T-helper 22 cell (primary cell): ENCODE results near the gene GLIPR1L1.
"Not testable (repeated sequence)": the region's sequence is repeated elsewhere in the genome, so short reads cannot be mapped to it uniquely, and the experiment has no call there.

Experiments used
- DNase-seq: peaks from one replicate; pipeline ENCODE4 v3.0.0-alpha.2; 2020; ENCODE audit warnings: low read depth

Gene GLIPR1L1, protein sequence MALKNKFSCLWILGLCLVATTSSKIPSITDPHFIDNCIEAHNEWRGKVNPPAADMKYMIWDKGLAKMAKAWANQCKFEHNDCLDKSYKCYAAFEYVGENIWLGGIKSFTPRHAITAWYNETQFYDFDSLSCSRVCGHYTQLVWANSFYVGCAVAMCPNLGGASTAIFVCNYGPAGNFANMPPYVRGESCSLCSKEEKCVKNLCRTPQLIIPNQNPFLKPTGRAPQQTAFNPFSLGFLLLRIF

DNA sequence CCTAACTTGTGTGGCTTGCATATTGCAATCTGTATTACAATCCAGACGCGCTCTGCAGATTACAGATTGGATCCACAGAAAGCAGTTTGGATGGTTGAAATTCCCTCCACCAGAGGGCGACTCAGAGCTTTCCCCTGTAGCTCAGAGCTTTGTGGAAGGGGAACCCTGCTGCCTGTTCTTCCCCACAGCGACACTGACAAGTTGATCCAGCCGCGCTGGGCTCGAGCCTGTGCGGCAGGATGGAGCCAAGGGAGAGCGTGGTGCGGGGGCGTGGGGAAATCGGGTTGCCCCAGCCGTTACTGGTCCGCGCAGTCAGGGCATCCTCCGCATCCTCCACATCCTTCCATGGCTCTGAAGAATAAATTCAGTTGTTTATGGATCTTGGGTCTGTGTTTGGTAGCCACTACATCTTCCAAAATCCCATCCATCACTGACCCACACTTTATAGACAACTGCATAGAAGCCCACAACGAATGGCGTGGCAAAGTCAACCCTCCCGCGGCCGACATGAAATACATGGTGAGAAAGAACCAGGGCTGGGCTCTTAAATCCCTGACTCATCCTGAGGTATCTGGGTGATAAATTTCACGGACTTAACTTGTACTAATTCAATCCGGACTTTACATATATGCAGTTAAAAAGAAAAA lies at the start of gene GLIPR1L1:
GLIPR1L1 (plus strand) TSS at position 287 of the 647 bp plus-strand sequence; CDS start at position 346, 59 bp downstream.
- peak; percentile 57 for DNase-seq

DNA sequence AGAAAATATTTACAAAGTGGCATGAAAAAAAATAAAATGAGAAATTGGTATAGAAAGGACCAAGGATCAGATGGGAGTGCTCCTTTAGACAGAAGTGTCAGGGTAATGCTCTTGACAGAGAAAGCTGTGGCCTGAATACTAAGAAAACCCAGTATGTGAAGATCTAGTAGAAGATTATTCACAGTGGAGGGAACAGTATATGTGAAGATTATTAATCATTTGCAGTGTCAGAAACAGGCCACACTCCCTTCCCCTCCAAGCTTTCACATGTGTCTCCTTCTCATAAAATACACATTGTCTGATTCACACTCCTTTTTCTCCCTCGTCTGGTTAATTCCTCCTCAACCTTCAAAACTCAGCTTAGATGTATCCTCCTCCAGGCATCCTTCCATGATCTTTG lies 45.6 kb upstream of the GLIPR1L1 start:
- no peak for DNase-seq

DNA sequence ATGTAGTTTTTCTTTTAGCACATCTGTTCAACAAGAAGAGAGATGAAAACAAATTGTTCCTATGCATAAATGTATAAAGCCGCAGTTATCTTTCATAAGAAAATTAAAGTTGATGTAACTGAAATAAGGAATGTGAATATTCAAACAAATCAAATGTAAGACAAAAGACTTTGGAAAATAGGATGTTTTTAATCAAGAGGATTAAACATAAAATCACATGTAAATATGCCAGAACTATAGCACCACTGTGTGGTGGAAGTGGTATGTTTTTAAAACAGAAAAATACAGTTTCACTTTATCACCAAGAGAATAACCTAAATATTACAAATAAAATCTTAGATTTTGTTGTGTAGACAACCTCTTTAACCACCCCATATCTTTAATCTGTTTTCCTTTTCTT lies 44.7 kb upstream of the GLIPR1L1 start:
- DNase-seq = no peak

DNA sequence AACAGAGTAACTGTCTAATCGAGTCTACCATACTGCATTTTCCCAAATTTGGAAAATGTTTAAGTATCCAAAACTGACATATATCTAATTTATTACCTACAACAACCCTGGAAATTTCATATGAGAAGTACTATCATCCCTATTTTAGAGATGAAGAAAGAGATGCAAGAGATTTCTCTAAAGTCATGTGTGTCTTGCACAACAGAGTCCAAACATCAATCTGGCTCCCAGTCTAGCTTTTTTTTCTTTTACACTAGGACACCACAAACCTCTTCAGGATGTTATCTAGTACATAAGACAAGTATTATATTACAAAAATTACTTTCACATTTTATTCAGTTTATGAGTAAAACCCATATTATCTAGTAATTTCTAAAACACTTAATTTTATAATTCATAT lies 43.5 kb upstream of the GLIPR1L1 start:
- DNase-seq = no peak

DNA sequence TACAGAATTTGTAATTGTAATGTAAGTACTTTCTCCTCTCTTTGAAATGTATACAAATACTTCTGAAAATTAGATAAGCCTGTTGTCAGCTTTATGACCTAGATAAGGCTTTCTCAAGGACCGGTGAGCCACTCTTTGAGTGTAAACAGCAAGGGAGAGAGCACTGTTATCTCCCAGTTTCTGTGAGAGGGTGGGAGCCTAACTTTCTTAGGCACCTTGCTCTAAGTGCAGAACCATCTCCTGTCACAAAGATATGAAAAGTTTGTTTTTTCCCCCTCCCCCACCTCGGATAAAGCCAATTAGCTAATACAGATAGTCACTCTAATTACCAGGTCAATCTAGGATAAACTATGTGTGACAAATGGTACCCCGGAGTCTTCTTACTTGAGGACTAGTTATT lies 40.1 kb upstream of the GLIPR1L1 start:
- no peak for DNase-seq

DNA sequence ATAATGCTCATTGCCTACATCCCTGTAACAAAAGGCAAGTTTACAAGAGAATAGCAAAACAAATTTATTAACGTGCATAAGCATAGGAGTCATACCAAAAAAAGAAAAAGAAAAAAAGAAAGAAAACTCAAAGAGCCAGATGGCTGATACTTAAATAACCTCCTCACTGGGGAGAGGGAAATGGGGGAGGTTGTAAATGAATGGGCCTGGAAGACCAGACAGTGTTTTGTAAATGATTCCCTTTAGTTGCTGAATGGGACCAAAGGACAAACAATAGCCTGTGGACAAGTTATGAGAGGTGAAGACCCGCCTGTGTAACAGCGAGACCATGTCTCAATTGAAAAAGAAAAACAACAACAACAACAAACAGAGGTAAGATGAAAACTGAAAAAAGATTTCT lies 39.7 kb upstream of the GLIPR1L1 start:
- no peak for DNase-seq

DNA sequence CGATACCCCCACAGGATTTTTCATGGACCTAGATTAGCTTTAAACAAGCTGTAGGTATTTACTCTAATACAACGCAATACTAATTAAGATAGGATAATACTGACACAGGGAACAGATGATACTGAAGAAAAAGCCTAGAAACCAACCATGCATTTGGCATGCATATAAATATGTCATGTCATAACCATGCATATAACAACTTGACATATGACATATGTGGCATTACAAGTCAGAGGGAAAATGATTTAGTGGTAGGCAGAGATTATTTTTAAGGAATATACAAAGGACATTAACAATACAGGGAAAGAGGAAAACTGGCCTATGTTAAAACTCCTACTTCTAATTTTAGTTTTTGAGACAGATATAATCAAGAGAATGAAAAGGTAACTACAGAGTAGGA lies 32.2 kb upstream of the GLIPR1L1 start:
- no peak for DNase-seq

DNA sequence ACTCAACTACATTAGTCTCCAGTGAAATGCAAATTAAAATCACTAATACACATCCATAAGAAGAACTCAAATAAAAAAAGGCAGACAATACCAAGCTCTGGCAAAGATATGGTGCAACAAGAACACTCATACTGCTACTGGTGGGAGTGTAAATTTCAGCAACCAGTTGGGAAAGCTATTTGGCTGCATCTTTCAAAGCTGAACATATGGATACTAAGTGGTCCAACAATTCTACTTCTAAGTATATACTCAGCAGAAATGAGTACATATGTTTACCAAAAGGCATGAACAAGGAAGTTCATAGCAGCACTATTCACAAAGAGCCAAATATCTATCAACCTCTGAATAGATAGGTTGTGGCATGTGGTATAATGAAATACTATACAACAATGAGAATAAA lies 31.7 kb upstream of the GLIPR1L1 start:
- DNase-seq = no peak

DNA sequence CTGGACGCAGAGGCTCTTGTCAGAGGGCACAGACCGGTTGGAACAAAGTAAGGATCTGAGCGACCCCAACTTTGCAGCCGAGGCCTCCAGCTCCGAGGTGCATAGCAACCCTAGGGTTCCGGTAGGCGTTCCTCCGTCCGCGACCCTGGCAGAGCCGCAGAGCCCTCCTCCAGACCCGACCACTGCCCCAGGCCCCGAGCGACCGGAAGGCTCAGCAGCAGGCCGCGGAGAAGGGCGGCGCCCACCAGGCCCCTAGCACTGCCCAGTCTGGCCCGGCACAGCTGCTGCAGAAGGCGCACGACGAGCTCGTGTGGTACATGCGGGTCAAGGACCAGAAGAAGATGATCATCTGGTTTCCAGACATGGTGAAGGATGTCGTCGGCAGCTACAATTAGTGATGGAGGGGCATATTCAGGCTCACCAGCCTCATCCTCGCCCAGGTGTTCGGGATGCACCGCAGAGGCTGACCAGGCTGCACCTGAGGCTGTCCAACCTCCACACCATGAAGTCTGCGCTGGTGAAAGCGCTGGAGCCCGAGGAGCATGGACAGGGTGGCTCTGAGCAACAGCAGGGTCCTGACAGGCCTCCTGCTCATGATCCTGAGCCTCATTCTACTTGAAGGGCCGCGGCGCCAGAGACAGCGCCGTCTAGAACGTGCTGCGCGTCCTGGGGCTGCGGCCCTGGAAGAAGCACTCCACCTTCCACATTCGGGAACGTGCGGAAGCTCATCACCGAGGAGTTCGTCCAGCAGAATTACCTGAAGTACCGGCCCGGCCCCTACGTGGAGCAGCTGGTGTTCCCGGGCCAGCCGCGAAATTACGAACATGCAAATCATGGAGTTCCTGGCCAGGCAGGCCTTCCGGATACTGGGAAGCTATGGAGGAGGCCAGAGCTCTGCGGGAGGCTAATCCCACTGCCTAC lies 28.8 kb upstream of the GLIPR1L1 start:
- DNase-seq = no peak

DNA sequence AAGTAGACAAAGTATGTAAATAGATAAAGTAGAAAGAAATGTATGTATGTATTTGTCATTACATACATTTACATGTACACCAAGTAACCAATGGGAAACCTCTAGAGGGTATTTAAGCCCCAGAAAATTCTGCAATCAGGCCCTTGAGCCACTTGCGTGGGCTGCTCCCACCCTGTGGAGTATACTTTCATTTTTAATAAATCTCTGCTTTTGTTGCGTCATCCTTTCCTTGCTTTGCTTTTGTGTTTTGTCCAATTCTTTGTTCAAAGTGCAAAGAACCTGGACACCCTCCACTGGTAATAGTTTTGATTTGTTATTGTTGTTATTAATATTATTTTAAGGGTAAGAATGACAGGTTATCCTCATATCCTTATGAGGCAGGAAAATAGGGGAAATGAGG lies 26.2 kb upstream of the GLIPR1L1 start:
- no peak for DNase-seq

DNA sequence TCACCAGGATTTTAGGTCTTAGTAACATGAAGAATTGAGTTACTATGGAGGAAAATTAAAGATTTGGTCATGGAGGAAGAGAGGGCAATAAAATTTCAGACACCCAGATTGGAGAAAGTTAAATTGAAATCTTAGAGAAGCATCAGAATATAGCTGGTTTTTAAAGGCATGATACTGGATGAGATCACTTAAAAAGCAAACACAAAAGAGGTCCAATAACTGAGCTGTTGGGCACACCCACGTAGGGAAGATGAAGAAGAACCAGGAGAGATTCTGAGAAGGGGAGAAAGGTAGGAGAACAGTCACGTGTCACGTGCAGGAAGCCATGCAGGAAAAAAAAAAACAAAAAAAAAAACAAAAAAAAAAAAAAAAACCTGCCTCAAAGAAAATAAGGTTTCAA lies 23.1 kb upstream of the GLIPR1L1 start:
- DNase-seq = no peak

DNA sequence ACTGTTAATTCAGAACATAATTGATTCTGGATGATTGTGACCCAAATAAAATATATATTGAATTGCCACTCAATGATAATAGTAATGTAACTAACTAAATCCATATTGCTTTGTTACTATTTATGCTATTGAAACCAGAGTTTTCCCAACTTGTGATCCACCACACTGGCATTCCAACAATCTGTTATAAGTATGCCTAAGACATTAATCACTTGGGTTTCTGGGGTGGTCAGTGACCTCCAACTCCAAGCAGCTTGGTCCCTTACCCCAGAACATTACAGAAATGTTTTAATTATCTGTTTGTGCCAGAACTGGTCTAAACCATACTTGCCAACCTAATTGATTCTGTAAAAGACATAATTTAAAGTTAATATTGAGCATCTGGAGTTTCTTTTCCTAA lies 19.0 kb upstream of the GLIPR1L1 start:
- DNase-seq = no peak

DNA sequence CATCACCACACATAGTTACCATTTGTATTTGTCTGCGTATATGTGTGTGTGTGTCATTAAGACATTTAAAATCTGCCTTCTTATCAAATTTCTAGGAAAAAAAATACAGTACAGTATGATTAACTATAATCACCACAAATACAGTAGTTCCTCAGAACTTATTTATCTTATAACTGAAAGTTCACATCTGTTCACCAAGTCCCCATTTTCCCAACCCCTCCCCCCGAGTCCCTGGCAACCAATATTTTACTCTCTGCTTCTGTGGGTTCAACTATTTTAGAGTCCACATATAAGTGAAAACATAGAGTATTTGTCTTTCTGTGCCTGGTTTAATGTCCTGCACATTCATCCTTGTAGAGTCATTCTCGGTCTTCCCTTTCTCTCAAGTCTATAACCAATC lies 16.7 kb upstream of the GLIPR1L1 start:
- no peak for DNase-seq

DNA sequence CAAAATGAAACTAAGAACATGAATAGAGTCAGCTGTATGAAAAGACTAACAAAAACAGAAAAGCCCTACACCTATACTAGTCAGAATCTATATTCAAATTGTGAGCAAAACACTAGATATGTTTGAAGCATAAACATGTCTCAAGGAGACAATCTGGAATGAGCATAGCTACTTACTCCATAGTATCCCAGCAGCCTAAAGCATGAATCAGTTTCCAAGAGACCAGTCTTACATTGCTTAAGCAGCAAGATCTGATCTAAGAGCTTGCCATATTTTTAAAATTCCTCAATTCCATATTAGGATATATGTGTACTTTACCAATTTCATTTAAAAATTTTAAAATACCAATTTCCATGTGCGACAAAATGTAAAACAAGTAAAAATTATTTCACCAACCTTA lies 12.0 kb upstream of the GLIPR1L1 start:
- no peak for DNase-seq

DNA sequence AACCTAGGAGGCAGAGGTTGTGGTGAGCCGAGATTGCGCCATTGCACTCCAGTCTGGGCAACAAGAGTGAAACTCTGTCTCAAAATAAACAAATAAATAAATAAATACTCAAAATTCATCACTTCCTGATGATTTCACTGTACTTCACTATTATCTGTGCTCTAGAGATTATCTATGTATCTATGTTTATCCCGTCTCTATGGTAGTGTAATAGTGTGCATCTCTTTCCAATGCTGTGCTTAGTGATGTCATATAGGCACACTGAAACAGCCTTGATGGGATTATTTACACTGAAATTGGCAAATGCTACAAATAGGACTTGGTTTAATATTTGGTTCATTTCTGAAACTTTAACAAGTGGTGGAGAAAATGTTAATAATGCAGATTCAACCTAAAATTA lies 10.8 kb upstream of the GLIPR1L1 start:
- DNase-seq = no peak

DNA sequence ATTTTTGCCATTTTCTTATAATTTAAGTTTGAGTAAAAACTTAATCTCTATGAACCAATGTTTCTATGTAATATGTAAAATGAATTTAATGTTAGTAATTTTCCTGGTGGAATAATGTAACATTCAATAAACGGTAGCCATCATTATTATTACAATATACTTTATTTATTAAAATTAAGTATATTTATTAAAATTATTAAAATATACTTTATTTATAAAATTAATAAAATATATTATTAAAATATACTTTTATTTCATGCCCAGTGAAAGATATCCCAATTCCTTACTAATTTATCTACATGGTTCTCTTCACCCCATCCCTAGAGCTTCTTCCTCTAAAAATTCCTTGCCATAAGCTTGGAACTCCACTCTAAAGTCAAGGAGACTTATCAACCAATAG lies 6.8 kb upstream of the GLIPR1L1 start:
- no peak for DNase-seq

DNA sequence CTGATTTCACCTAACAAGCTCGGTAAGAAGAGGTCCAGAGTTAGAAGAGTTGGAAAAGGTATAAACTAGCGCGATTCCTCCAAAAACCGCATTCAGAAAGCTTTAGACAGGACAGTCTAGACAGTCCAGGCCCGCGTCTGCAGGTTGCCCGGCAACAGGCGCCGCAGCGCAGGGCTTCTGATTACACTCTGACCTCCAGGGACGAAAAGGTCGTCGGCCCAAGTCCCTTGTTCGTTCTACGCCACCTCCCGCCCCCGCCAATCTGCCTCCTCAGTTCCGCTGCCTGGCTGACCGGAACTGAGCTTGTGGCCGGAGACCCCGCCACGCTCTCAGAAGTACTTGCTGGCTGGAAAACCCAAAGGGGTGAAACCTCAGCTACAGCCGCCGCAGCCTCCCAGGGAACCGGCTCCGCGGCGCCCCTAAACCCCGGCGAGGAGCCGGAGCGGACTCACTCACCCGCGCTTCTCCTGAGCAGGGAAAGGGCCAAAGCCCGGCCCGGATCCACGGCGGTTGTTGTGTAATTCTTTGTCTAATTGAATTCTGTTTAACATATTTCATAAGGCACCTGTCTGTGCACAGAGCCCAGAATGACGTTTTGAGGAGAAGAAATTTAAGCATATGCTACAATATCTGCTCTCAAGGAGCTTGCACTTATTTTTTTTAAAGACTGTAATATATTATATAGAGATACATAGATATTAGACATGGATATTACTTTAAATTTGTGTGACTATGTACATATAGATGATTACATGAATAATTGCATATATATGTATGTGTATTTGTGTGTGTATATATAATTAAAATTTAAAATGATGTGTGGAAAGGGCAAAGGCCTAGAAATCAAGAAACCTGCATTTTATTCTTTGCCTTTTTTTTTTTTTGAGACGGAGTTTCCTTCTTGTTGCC lies 4.3 kb upstream of the GLIPR1L1 start, which contains the start of gene CAPS2:
CAPS2 (minus strand) TSS at position 407 of the 909 bp plus-strand sequence. CDS start 3,826 bp downstream, outside the sequence.
- DNase-seq = peak; percentile 40

DNA sequence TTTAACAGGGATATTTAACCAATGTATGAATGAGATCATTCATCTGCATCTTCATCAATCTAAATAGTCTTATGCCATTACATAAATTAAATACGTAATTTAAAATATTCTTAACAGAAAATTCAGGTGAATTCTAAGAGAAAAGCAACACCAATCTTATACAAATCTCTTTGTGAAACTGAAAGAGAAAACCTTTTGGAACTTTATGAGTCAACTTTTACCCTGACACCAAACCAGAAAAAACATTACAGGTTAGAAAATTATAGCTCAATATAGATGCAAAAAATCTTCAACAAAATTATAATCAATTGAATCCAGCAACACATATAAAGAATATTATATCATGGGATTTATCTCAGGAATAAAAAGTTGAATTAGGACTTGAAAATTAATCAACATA lies 3.4 kb downstream of the GLIPR1L1 start:
- no peak for DNase-seq

DNA sequence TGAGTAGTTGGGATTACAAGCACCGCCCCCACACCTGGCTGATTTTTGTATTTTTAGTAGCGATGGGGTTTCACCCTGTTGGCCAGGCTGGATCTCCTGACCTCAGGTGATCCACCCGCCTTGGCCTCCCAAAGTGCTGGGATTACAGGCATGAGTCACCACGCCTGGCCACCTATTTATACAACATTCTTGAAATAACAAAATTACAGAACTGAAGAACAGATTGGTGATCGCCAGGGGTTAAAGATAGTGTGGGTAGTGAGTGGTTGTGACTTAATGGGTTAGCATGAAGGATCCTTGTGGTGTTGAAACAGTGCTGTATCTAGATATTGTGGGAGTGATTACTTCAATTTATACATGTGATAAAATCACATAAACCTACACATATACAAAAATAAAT lies 7.4 kb downstream of the GLIPR1L1 start:
- no peak for DNase-seq

DNA sequence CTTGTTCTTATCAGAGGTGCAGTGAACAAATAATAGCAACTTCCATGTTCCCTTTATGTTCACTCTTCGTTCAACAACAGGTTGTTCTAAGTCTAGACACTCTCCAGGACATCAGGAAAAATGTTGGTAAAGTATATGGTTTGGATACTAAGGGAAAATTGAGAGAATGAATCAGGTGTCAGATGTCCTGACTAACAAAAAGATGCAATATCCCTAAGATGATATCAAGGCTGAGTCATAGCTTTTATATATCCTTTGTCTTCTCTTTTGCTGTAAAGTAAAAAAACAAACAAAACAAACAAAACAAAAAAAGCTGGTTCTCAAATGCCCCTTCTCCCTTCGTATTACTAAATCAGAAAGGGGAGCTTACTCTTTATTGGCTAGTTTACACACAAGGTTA lies 11.1 kb downstream of the GLIPR1L1 start:
- DNase-seq = no peak

DNA sequence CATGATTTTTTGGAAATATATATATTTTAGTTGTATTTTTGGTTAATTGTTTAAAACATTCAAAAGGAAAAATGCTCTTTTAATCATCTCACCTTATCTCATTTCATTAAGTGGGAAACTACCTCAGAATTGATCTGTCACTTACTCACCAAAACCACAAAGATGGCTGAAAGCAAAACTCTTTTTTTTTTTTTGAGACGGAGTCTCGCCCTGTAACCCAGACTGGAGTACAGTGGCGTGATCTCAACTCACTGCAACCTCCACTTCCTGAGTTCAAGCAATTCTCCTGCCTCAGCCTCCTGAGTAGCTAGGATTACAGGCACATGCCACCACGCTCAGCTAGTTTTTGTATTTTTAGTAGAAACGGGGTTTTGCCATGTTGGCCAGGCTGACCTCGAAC lies 11.7 kb downstream of the GLIPR1L1 start:
- DNase-seq = not testable (repeated sequence)

DNA sequence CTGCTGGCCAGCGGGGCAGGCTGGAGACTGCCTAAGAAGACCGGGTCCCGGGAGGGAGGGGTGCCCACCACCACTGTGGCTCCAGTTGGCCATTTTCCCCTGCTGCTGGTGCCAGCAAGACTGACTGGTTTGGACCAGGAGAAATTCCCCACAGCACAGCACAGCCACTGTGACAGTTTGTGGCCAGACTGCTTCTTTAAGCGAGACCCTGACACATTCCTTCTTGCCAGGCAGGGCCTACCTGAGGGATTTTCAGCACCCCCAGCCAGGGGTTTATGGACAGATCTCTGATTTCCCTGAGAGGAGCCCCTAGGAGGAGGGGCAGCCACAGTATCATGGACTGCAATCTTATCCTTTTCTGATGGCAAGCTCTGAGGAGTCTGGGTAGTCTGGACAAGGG lies 15.5 kb downstream of the GLIPR1L1 start:
- no peak for DNase-seq
